Measurements from ENCODE around the gene AP2A2. TPM values are rescaled to one million over a fixed set of nuclear protein-coding genes. Genes with fewer than 3 reads are reported as not detected.

The AP2A2 gene
- total RNA-seq, 4 donors from 2014 or later: 33.6 to 76.6 (median 46.4) TPM

DNA sequence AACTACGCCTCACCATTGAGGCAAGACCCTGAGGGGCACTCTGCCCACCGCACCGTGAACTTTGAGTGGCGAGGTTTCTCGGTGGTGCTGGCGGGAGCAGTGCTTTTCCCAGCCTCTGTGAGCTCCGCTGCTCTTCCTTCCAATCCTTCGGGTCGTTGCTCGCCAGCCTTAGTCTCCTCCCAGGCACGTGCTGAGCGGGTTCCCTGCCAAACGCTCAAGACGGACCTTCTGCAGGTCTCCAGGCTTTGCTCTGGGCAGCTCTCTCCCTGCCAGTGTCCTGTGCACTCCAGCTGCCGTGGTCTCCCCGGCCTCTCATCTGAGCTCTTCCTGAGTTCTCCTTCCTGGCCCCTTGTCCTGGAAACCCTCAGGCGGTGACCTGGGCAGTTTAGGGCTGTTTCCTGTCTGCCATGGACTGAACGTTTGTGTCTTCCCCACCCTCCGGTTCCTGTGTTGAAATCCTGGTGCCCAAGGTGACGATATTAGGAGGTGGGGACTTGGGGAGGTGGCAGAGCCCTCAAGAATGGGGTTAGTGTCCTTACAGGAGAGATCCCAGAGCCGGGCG is 122.0 kb downstream of the AP2A2 start:
- intact Hi-C loops (cut with DNase I; ENCODE audit: low total_unique reads): loop anchor here (1.0 kb wide), 1 partner anchor 123 kb away; no protein-coding TSS in a partner anchor
- DNase-seq (ENCODE audit: low spot score in 2 of 2): no peak
- H3K4me3 ChIP-seq (ENCODE audit: low read depth, poor library complexity, severe bottlenecking): no peak overlapping the region
- WGBS, 2 donors: 64 to 75% methylated on average over 22 of the region's 22 CpGs
- no peak for TF ChIP-seq POLR2A (IDR thresholded peaks at IDR 0.05)

DNA sequence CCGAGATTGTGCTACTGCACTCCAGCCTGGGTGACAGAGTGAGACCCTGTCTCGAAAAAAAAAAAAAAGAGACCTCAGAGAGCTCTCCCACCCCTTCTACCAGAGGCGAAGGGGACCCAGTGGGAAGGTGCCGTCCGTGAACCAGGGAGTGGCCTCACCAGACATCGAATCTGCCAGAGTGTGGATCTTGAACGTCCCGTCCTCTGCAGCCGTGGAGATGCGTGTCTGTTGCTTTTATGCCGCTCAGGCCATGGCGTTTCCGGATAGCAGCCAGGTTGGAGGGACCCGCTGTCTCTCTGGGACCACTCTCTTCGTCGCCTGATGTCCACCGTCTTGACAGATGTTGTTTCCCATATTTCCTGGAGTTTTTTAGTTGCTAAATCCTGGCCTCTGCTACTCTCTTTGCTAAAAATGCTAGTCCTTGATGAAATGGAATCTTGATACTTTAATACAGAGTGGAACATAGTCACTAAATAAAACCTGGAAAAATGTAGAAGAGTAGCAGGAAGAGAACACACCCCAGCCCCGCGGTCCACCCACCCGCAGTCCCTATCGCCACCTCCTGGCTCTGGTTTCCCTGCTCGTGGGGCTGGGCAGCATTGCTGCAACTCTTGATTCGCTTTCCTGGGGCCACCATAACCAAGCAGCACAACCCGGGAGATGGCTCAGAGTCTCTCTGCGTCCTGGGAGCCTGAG is 122.9 kb downstream of the AP2A2 start:
- no peak for DNase-seq (ENCODE audit: low spot score in 2 of 2)
- 63 to 79% methylated on average over 25 of the region's 25 CpGs for WGBS, 2 donors
- no peak for TF ChIP-seq POLR2A (IDR thresholded peaks at IDR 0.05)
- TF ChIP-seq, protein P1, sequence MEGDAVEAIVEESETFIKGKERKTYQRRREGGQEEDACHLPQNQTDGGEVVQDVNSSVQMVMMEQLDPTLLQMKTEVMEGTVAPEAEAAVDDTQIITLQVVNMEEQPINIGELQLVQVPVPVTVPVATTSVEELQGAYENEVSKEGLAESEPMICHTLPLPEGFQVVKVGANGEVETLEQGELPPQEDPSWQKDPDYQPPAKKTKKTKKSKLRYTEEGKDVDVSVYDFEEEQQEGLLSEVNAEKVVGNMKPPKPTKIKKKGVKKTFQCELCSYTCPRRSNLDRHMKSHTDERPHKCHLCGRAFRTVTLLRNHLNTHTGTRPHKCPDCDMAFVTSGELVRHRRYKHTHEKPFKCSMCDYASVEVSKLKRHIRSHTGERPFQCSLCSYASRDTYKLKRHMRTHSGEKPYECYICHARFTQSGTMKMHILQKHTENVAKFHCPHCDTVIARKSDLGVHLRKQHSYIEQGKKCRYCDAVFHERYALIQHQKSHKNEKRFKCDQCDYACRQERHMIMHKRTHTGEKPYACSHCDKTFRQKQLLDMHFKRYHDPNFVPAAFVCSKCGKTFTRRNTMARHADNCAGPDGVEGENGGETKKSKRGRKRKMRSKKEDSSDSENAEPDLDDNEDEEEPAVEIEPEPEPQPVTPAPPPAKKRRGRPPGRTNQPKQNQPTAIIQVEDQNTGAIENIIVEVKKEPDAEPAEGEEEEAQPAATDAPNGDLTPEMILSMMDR (IDR thresholded peaks at IDR 0.05): no peak

DNA sequence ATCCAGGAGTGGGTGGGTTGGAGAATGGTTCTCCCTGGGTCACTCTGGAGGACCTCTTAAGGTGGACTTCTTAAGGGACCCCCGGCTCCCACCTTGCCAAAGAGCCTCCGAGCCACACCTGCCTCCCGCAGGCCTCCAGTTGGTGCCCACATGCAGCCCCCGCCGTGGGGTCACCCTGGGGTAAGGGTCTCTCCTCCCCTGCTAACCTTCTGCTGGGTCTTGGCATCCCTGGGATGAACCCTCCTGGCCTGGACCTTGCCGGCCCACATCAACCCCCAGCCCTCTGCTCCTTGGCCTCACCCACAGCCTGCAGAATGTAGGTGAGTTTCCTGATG is 123.4 kb downstream of the AP2A2 start:
- no peak for DNase-seq (ENCODE audit: low spot score in 2 of 2)
- no peak overlapping the region for H3K4me3 ChIP-seq (ENCODE audit: low read depth, poor library complexity, severe bottlenecking)
- TF ChIP-seq, protein P1 (IDR thresholded peaks at IDR 0.05): no peak
- no peak for TF ChIP-seq POLR2A (IDR thresholded peaks at IDR 0.05)
- intact Hi-C loops (cut with DNase I; ENCODE audit: low total_unique reads): no loop called here
- WGBS, 2 donors: 87 to 91% methylated on average over 6 of the region's 6 CpGs

More for the DNA sequence above, 122.9 kb downstream of the AP2A2 start:
- H3K4me3 ChIP-seq (ENCODE audit: low read depth, poor library complexity, severe bottlenecking): no peak overlapping the region
- intact Hi-C loops (cut with DNase I; ENCODE audit: low total_unique reads): loop anchor here (1.0 kb wide), 1 partner anchor 124 kb away; no protein-coding TSS in a partner anchor

DNA sequence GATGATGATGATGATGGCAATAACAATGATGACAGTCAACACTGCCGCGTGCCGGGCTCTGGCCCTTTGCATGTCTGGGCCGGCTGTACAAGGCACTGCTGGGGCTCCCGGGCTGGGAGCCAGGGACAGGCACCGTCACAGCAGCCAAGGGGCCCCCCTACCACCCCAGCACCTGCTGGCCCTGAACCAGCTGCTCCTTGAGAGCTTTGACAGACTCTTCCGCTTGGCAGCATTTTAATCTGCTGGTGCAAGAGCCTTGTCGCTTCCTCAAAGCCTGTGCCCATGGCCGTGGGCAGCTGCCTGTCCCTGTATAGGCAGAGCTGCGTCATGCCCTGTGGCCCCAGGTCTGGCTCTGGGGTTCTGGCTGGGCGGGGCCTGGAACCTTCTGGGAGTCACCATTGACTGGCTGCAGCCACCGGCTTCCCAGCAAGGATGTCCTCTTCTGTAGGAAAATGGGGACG is 123.8 kb downstream of the AP2A2 start:
- intact Hi-C loops (cut with DNase I; ENCODE audit: low total_unique reads): no loop called here
- no peak for DNase-seq (ENCODE audit: low spot score in 2 of 2)
- 32 to 39% methylated on average over 11 to 13 of the region's 13 CpGs for WGBS, 2 donors

DNA sequence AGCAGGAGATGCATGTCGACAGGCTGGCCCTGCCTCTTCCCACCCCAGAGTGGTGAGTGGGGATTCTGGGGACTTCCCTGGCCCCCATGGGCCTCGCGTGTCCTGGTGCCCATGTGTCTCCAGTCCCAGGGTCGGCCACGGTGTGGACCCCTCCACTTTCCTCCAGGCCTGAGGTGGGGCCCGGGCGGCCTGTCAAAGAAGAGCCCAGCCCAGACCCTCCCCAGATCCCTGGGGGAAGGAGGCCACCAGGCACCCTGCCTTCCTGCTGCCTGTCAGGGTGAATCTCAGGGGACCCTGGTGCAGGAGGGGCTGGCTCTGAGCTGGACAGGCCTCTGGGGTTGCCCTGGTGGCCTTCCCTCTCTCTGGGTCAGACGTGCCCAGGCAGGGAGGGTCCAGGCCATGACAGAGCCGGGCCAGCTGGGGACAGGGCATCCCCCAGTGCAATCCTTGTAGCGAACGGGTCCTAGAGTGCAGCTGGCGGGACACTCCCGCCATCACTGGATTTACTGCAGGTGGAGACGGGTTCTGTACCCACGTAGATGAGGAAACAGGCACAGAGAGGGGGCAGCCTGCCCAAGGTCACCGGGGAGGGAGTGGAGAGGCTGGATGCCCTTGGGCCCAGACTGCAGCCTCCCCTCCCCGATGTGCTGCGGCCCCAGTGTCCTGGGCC is 124.4 kb downstream of the AP2A2 start:
- intact Hi-C loops (cut with DNase I; ENCODE audit: low total_unique reads): loop anchor here (5.0 kb wide), 1 partner anchor 208 kb away; the partner anchor contains the start of genes POLR2L and TSPAN4
- TF ChIP-seq, protein P1 (IDR thresholded peaks at IDR 0.05): no peak
- no peak for TF ChIP-seq POLR2A (IDR thresholded peaks at IDR 0.05)
- no peak overlapping the region for H3K4me3 ChIP-seq (ENCODE audit: low read depth, poor library complexity, severe bottlenecking)
- no peak for DNase-seq (ENCODE audit: low spot score in 2 of 2)
- 71 to 78% methylated on average over 11 to 15 of the region's 18 CpGs for WGBS, 2 donors

More for the DNA sequence above, 123.8 kb downstream of the AP2A2 start:
- H3K4me3 ChIP-seq (ENCODE audit: low read depth, poor library complexity, severe bottlenecking): no peak overlapping the region
- TF ChIP-seq, protein P1 (IDR thresholded peaks at IDR 0.05): no peak
- TF ChIP-seq POLR2A (IDR thresholded peaks at IDR 0.05): no peak

Data from lower leg skin (tissue), 4 donors.